Measurements from ENCODE around the gene PRKCH. TPM values are rescaled to one million over a fixed set of nuclear protein-coding genes. Genes with fewer than 3 reads are reported as not detected.
"Not testable (repeated sequence)": the region's sequence is repeated elsewhere in the genome, so short reads cannot be mapped to it uniquely, and the experiment has no call there.

PRKCH gene
- total and polyA plus RNA-seq, 10 of the 15 experiments (the other 5 are each of a cell fraction or from before 2014, with no cell fraction given) = 10.7 to 140 (median 33.2) TPM

DNA sequence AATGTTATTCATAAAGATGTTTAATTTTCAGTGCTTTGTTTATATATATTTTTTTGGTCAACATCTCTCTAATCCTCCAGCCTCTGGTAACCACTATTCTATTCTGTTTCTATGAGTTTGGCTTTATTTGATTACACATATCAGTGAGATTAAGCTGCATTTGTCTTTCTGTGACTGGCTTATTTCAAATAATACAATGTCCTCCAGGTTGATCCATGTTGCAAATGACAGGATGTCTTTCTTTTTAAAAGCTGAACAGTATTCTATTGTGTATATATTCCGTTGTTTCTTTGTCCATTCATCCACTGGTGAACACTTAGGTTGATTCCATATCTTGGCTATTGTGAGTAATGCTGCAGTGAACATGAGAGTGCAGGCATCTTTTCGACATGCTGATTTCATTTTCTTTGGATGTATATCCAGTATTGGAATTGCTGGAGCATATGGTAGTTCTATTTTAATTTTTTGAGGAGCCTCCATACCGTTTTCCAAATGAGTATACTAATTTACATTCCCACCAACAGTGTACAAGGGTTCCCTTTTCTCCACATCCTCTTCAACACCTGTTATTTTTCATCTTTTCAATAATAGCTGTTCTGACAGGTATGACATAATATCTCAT lies 142.4 kb downstream of the PRKCH start:
- DNase-seq (ENCODE audit: low read depth, low spot score) (no peak), ATAC-seq (no peak), FAIRE-seq (no peak)
- Histone ChIP-seq H3K4me3 (no peak overlapping the region), H3K9ac (ENCODE audit: control insufficient read depth, insufficient read depth, low read length) (no peak overlapping the region), H3K4me1 (ENCODE audit: control insufficient read depth, insufficient read depth, low read length) (no peaks in the 10 kb centered on the region), H3K27ac (ENCODE audit: control insufficient read depth, insufficient read depth) (no peak overlapping the region), H3K79me2 (ENCODE audit: control insufficient read depth, insufficient read depth, low read length) (no peaks in the 10 kb centered on the region; the same call in 1 of the 2 replicates), H3K36me3 (ENCODE audit: control insufficient read depth in 2 of 2, insufficient read depth in 2 of 2, low read length in 1 of 2) (peaks cover 3 to 25% of the 10 kb centered on the region in 2 experiments; a peak in 3 of 4 replicates), H3K27me3 (replicated peaks in 1 of 2; ENCODE audit: control insufficient read depth in 2 of 2, insufficient read depth in 2 of 2, low read length in 1 of 2) (no peaks in the 10 kb centered on the region), H2AFZ (ENCODE audit: control insufficient read depth, low read depth, low read length) (no peak overlapping the region), H3K4me2 (ENCODE audit: control insufficient read depth, insufficient read depth) (no peak overlapping the region), H3K9me3 (replicated peaks; ENCODE audit: control insufficient read depth, insufficient read depth, low read length) (no peaks in the 10 kb centered on the region; the same call in 2 of the 3 replicates), H4K20me1 (ENCODE audit: control insufficient read depth, insufficient read depth) (no peaks in the 10 kb centered on the region)
- ChIA-PET POLR2A (no interaction called here), SMC1A (ENCODE audit: uncharacterized antibody, unreplicated experiment) (interaction anchor here (0.6 to 2.0 kb wide), 2 partner anchors 13 to 373 kb away, joined by 3 to 9 read pairs; no protein-coding TSS in a partner anchor), RAD21 (ENCODE audit: unreplicated experiment) (interaction anchor here (1.0 to 1.4 kb wide), 2 partner anchors 12 to 167 kb away, joined by 3 read pairs; no protein-coding TSS in a partner anchor), CTCF (interaction anchor here (0.7 to 1.0 kb wide), 3 partner anchors 12 to 166 kb away, joined by 3 to 4 read pairs (median 3); no protein-coding TSS in a partner anchor)
- no TSS peak for BruUV-seq (replicated peaks)
- 33% methylated on average over 3 of the region's 3 CpGs for WGBS (ENCODE audit: insufficient coverage, insufficient replicate concordance, low lambda C conversion rate, missing lambda C conversion rate)
- intact Hi-C loops (cut with micrococcal nuclease; ENCODE audit: unreplicated experiment) = loop anchor here (5.0 kb wide), 2 partner anchors 269 to 664 kb away; no protein-coding TSS in a partner anchor
- TF ChIP-seq CREM (IDR thresholded peaks at IDR 0.05; ENCODE audit: low read depth) = no peak
- no peak for TF ChIP-seq POLR2AphosphoS2 (IDR thresholded peaks at IDR 0.05; ENCODE audit: low read depth, low read length)
- TF ChIP-seq NR2C2 (IDR thresholded peaks at IDR 0.05; ENCODE audit: borderline replicate concordance, control insufficient read depth, insufficient read length, low read depth) = no peak
- TF ChIP-seq DPF2 (IDR thresholded peaks at IDR 0.05) = no peak
- no peak for TF ChIP-seq STAT1 (conservative IDR thresholded peaks at IDR 0.05)
- in situ Hi-C loops (cut with MboI) = loop anchor here (5.0 kb wide), 2 partner anchors 264 to 374 kb away; no protein-coding TSS in a partner anchor

DNA sequence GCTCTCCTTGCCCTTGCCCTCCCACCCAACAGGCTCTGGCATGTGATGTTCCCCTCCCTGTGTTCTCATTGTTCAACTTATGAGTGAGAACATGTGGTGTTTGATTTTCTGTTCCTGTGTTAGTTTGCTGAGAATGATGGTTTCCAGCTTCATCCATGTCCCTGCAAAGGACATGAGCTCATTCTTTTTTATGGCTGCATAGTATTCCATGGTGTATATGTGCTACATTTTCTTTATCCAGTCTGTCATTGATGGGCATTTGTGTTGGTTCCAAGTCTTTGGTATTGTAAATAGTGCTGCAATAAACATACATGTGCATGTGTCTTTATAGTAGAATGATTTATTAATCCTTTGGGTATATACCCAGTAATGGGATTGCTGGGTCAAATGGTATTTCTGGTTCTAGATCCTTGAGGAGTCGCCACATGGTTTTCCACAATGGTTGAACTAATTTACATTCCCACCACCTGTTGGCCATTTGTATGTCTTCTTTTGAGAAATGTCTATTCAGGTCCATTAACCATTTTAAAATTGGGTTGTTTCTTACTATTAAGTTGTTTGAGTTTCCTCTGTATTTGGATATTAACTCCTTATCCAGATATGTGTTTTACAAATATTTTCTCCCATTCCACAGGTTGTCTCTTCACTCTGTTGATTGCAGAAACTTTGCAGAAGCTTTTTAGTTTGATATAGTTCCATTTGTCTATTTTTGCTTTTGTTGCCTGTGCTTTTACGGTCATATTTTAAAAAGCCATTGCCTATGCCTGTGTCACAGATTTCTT lies 143.4 kb downstream of the PRKCH start:
- H3K27ac ChIP-seq (ENCODE audit: control insufficient read depth, insufficient read depth); FAIRE-seq; H3K9ac ChIP-seq (ENCODE audit: control insufficient read depth, insufficient read depth, low read length); H3K79me2 ChIP-seq (ENCODE audit: control insufficient read depth, insufficient read depth, low read length); H2AFZ ChIP-seq (ENCODE audit: control insufficient read depth, low read depth, low read length); H3K4me1 ChIP-seq (ENCODE audit: control insufficient read depth, insufficient read depth, low read length); DNase-seq (ENCODE audit: low read depth, low spot score); H3K4me3 ChIP-seq; ATAC-seq; H3K4me2 ChIP-seq (ENCODE audit: control insufficient read depth, insufficient read depth); BruUV-seq (replicated peaks); H4K20me1 ChIP-seq (ENCODE audit: control insufficient read depth, insufficient read depth); H3K9me3 ChIP-seq (replicated peaks; ENCODE audit: control insufficient read depth, insufficient read depth, low read length); H3K27me3 ChIP-seq (replicated peaks in 1 of 2; ENCODE audit: control insufficient read depth in 2 of 2, insufficient read depth in 2 of 2, low read length in 1 of 2); POLR2A ChIA-PET: not testable (repeated sequence)
- 95% methylated on average over 2 of the region's 2 CpGs for WGBS (ENCODE audit: insufficient coverage, insufficient replicate concordance, low lambda C conversion rate, missing lambda C conversion rate)
- SMC1A ChIA-PET (ENCODE audit: uncharacterized antibody, unreplicated experiment) = interaction anchor here (0.8 to 2.0 kb wide), 5 partner anchors 25 to 373 kb away, joined by 3 to 9 read pairs (median 3); no protein-coding TSS in a partner anchor
- RAD21 ChIA-PET (ENCODE audit: unreplicated experiment) = interaction anchor here (0.8 to 1.4 kb wide), 3 partner anchors 11 to 373 kb away, joined by 3 to 4 read pairs (median 3); no protein-coding TSS in a partner anchor
- intact Hi-C loops (cut with micrococcal nuclease; ENCODE audit: unreplicated experiment) = loop anchor here (5.0 kb wide), 2 partner anchors 268 to 663 kb away; no protein-coding TSS in a partner anchor
- CTCF ChIA-PET = interaction anchor here (0.7 to 1.0 kb wide), 5 partner anchors 11 to 373 kb away, joined by 3 to 6 read pairs (median 3); no protein-coding TSS in a partner anchor
- peaks cover 3 to 18% of the 10 kb centered on the region in 2 experiments; a peak in 3 of 4 replicates for H3K36me3 ChIP-seq (ENCODE audit: control insufficient read depth in 2 of 2, insufficient read depth in 2 of 2, low read length in 1 of 2)
- in situ Hi-C loops (cut with MboI) = loop anchor here (5.0 kb wide), 2 partner anchors 263 to 373 kb away; no protein-coding TSS in a partner anchor

All from GM12878 (cell line).